SKM-1 treated with dmso at 0.1 percent for 144 hours (cell line): Measurements from ENCODE around the gene B3GALNT2.

Source experiments
- DNase-seq: peaks from one replicate; lab custom pipeline; 2025; ENCODE audit not compliant: unreplicated experiment; lab: John Stamatoyannopoulos, UW

Gene B3GALNT2

DNA sequence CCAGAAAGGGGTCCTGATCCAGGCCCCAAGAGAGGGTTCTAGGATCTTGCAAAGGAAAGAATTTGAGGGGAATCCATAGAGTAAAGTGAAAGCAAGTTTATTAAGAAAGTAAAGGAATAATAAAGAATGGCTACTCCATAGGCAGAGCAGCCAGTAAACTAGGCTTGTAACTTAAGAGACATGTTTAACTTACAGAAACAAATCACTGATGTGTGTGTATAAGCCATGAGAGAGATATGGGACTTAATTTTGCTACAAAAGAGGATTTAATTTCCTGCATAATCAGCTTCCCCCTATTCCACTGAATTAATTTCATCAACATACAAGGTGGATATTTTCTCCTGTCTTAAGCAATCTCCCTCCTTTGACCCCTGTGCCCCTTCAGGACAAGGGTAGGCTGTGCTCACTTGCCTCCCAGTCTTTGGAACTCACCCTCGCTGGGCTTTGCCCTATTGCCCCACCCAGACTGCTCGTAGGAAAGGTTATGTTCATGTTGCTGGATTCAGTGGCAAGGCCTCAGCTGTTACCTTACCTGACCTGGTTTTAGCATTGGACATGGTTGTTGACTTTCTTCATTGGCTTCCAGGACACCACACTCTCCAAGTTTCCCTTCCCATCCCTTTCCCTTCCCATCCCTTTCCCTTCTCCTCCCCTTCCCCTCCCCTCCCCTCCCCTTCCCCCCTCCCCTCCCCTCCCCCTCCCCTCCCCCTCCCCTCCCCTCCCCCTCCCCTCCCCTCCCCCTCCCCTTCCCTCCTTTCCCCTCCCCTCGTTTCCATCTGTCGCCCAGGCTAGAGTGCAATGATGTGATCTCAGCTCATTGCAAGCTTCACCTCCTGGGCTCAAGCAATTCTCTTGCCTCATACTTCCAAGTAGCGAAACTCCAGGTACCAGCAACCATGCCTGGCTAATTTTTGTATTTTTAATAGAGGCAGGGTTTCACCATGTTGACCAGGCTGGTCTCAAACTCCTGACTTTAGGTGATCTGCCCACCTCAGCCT lies 92.5 kb downstream of the B3GALNT2 start:
- peak; percentile 33 for DNase-seq

DNA sequence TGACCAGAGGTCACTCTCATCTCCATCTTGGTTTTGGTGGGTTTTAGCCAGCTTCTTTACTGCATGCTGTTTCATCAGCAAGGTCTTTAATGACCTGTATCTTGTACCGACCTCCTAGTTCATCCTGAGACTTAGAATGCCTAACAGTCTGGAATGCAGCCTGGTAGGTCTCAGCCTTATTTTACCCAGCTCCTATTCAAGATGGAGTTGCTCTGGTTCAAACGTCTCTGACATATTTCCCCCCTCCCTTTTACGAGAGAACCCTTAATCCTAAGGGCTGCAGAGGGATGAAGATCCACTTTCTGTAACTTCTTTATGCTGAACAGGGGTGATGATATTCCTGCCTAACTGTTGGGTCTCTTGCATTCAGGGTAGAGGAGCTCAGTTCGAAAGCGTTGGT lies 93.8 kb downstream of the B3GALNT2 start:
- no peak for DNase-seq

DNA sequence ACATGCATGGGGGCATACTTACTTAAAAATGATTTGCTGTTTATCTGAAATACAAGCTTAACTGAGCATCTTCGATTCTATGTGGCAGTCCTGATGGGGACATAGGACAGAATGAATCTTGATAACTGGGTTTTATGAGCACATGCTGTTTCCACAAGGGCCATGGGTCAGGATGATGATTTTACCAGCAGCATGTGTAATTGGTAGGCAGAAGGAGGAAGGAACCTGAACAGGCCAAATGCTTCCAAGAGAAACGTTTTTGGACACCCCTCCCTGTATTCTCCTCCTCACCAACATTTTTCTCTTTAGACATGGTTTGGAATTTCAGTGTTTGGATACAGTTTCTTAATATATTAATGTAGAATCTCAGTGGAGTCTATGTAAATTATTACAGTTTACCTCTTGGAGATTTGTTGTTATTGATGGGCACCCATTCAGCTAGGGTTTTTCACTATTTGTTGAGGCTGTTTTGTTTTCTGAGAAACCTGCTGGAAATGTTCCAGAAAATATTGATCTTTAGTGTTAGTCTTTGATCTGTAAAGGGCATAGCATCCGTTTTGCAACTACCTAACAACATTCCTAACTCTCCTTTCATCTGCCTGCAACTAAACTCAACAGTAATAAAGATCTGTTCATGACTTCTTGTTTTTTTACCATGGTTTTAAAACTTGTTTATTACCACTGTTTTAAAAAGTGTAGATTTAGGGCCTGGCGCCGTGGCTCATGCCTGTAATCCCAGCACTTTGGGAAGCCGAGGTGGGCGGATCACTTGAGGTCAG lies 95.0 kb downstream of the B3GALNT2 start:
- DNase-seq = no peak

DNA sequence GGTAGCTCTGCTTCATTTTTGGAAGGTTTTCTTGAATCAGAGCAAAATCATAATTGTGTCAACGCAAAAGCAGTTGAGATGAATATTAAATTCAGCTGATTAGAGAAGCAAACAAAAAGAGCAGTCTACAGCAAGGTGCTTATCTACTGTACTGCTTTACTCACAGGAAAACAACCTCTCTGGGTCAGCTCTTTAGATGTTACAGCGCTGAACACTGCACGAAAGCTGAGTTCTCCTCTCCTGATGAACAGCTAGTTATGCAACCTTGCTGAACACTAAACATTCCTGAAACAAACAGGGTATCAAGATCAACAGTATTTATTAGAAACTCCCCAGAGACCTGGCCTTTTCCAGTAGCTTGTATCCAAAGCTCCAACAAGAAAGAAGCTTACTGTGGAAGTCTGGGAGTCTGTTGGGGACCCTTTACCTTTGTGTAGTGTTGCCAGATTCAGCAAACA lies 95.7 kb downstream of the B3GALNT2 start:
- DNase-seq = no peak

DNA sequence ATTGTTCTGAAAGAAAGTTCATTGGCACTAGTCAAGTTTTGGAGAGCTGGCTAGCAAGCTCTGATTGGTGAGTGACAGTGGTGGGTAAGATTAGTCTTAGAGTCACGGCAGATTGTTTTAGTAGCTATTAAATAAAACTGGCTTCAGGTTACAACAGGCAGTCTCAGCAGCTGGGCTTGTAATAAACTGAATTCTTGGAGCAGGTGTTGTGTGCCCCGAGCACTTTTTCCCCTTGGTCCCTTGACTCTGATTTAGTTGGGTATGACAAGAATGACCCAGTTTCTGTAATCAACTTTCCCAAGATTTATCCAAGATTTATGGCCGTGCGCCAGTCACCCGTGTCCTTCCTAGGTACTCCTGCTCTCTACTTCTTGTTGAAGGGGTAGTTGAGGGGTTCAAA lies 96.8 kb downstream of the B3GALNT2 start:
- DNase-seq = no peak

DNA sequence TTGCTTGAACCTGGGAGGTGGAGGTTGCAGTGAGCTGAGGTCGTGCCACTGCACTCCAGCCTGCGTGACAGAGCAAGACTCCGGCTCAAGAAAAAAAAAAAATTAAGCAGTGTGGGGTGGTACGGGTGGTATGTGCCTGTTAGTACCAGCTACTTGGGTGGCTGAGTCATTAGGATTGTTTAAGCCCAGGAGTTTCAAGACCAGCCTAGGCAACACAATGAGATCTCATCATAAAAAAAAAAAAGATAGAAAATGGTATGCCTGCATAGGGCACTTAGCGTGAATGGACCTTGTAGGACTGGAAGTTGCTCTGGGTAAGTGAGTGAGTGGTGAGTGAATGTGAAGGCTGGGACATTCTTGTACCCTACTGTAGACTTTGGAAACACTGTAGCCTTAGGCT lies 100.1 kb downstream of the B3GALNT2 start:
- no peak for DNase-seq

DNA sequence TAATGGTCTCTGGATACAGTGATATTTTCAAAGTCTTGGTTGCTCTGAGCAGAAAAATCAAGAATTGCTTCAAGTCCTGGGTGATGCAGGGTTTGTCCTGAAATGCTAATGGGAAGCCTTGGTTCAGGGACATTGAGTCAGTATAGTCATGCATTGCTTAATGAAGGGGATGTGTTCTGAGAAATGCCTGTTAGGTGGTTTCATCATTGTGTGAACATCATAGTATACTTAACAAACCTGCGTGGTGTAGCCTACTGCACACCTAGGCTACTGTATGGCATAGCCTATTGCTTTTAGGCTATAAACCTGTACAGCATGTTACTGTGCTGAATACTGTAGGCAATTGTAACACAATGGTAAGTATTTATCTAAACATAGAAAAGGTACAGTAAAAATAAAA lies 100.7 kb downstream of the B3GALNT2 start:
- no peak for DNase-seq

DNA sequence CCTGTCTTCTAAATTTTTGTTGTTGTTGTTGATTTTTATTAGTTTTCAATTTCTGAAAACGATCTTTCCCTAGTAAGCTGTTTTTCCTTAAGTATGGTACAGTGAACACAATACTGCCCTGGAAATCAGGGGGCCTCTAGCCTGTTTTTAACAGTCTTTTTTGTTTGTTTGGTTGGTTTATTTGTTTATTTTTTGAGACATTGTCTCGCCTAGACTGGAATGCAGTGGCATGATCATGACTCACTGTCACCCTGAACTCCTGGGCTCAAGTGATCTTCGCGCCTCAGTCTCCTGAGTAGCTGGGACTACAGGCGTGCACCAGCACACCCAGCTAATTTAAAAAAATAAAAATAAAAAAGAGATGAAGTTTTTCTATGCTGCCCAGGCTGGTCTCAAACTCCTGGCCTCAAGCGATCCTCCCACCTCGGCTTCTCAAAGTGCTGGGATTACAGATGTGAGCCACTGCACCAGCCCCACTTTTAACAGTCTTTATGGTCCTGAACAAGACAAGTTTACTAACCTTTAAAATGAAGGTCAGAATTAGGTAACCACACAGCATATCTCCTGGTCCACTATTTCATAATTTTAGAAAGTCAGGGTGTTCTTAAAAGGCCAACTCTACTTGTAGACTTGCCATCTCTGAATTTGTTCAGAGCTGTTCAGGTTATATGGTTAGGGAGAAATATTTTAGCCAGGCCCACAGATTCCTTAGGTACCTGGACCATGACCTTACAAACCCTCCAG lies 101.6 kb downstream of the B3GALNT2 start:
- DNase-seq = no peak

- DNase-seq = no peak
Observed at GRCh38 chr1:235401251-235401650, 103.0 kb downstream of the B3GALNT2 start.
